Measurements from ENCODE around the gene SENP6. TPM values are rescaled to one million over a fixed set of nuclear protein-coding genes. Genes with fewer than 3 reads are reported as not detected.

Gene SENP6
- total RNA-seq, 1 experiment from 2014 or later: 93.6 TPM

DNA sequence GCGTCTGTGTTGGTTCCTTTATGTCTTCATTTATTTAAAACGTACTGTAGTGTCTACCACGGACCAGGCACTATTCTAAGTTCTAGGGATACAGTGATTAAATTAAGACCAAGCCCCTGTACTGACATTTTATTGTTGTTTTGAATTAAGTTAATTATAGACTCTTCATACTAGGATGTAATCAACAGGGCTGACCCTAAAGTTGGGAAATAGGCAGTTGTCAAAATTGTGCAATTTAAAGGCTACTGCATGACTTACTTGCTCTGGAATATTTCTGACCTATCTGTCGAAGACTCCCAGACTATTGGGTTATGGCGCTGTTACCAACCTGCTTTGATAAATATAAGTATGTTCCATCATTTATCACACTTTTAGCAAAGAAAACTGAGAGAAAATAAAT, 154.0 kb downstream of the SENP6 start:
- Mint-ChIP-seq H3K9me3 (ENCODE audit: low read depth, unreplicated experiment) (no peaks in the 10 kb centered on the region), H3K4me1 (ENCODE audit: low read depth, unreplicated experiment) (peaks cover 33% of the 10 kb centered on the region), H3K27me3 (ENCODE audit: unreplicated experiment) (no peaks in the 10 kb centered on the region), H3K27ac (ENCODE audit: unreplicated experiment) (peak overlapping the region; percentile 42), H3K4me3 (ENCODE audit: low read depth, unreplicated experiment) (no peak overlapping the region), H3K36me3 (ENCODE audit: insufficient read depth, unreplicated experiment) (peaks cover 41% of the 10 kb centered on the region)
- CTCF ChIA-PET: no interaction called here
- TF ChIP-seq, protein P1, sequence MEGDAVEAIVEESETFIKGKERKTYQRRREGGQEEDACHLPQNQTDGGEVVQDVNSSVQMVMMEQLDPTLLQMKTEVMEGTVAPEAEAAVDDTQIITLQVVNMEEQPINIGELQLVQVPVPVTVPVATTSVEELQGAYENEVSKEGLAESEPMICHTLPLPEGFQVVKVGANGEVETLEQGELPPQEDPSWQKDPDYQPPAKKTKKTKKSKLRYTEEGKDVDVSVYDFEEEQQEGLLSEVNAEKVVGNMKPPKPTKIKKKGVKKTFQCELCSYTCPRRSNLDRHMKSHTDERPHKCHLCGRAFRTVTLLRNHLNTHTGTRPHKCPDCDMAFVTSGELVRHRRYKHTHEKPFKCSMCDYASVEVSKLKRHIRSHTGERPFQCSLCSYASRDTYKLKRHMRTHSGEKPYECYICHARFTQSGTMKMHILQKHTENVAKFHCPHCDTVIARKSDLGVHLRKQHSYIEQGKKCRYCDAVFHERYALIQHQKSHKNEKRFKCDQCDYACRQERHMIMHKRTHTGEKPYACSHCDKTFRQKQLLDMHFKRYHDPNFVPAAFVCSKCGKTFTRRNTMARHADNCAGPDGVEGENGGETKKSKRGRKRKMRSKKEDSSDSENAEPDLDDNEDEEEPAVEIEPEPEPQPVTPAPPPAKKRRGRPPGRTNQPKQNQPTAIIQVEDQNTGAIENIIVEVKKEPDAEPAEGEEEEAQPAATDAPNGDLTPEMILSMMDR (IDR thresholded peaks at IDR 0.05; ENCODE audit: unreplicated experiment): no peak
- DNase-seq: no peak
- no TSS peak for BruUV-seq (replicated peaks)
- intact Hi-C loops (cut with micrococcal nuclease; ENCODE audit: unreplicated experiment): no loop called here

DNA sequence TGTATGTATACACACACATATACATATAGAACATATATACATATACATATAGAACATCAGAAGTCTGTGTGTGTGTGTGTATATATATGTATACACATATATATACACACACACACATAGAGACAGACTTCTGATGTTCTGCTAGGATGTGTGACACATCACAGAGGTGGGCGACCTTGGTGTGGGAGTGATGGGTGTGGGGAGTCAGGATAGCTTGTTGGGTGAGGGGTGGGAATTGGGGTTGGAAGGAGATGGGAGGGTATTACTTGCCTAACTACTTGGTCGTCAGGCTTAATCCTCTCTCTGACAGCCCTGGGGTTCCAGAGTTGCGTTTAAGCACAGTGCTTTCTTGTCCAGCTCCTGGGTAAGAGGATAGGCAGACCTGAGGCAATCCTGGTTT, 155.6 kb downstream of the SENP6 start:
- no peaks in the 10 kb centered on the region for H3K27me3 Mint-ChIP-seq (ENCODE audit: unreplicated experiment)
- TF ChIP-seq, protein P1 (IDR thresholded peaks at IDR 0.05; ENCODE audit: unreplicated experiment): no peak
- no peak for DNase-seq
- peak overlapping the region; percentile 50 for H3K27ac Mint-ChIP-seq (ENCODE audit: unreplicated experiment)
- peaks cover 49% of the 10 kb centered on the region for H3K4me1 Mint-ChIP-seq (ENCODE audit: low read depth, unreplicated experiment)
- CTCF ChIA-PET: no interaction called here
- intact Hi-C loops (cut with micrococcal nuclease; ENCODE audit: unreplicated experiment): no loop called here
- peaks cover 25% of the 10 kb centered on the region for H3K36me3 Mint-ChIP-seq (ENCODE audit: insufficient read depth, unreplicated experiment)
- H3K4me3 Mint-ChIP-seq (ENCODE audit: low read depth, unreplicated experiment): no peak overlapping the region
- no TSS peak for BruUV-seq (replicated peaks)
- no peaks in the 10 kb centered on the region for H3K9me3 Mint-ChIP-seq (ENCODE audit: low read depth, unreplicated experiment)

DNA sequence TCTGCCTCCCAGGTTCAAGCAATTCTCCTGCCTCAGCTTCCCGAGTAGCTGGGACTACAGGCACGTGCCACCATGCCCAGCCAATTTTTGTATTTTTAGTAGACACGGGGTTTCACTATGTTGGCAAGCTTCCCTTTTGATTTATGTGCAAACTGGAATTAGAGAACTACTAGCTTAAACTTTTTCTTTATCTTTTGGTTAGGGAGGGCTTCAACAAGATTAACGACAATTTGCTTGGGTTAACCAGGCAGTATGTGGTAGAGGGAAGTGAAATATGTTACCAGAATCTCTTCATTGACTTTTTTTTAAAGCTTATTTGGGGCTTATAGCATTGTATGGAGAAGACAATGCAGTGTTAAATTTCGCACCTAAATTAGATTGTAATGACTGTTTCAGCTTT, 156.4 kb downstream of the SENP6 start:
- no peak for DNase-seq
- peaks cover 22% of the 10 kb centered on the region for H3K36me3 Mint-ChIP-seq (ENCODE audit: insufficient read depth, unreplicated experiment)
- CTCF ChIA-PET: interaction anchor here (0.6 to 0.7 kb wide), 3 partner anchors 90 to 1110 kb away, joined by 3 to 6 read pairs (median 4); no protein-coding TSS in a partner anchor
- peaks cover 51% of the 10 kb centered on the region for H3K4me1 Mint-ChIP-seq (ENCODE audit: low read depth, unreplicated experiment)
- intact Hi-C loops (cut with micrococcal nuclease; ENCODE audit: unreplicated experiment): no loop called here
- peak overlapping the region; percentile 50 for H3K27ac Mint-ChIP-seq (ENCODE audit: unreplicated experiment)
- no peaks in the 10 kb centered on the region for H3K9me3 Mint-ChIP-seq (ENCODE audit: low read depth, unreplicated experiment)
- no TSS peak for BruUV-seq (replicated peaks)
- no peaks in the 10 kb centered on the region for H3K27me3 Mint-ChIP-seq (ENCODE audit: unreplicated experiment)
- H3K4me3 Mint-ChIP-seq (ENCODE audit: low read depth, unreplicated experiment): no peak overlapping the region
- TF ChIP-seq, protein P1 (IDR thresholded peaks at IDR 0.05; ENCODE audit: unreplicated experiment): no peak

DNA sequence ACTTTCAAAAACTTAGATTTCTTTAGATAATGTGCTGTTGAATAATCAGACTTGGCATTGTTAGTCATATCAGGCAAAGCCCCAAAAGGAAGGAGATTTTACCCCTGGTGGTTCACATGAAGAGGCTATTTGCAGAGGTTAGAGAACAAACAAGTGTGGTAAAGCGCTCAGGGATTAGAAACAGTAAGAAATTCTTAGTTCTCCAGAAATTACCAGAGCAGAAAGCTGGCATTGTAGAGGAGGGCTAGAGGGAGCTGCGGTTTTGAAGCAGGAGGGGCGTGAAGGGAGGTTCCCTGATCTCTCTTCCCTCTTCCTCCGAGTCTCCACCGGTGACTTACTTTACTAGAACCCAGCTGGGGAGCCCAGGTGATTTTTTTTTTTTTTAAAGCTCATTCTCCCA, 157.5 kb downstream of the SENP6 start:
- H3K4me3 Mint-ChIP-seq (ENCODE audit: low read depth, unreplicated experiment): peak overlapping the region; percentile 16
- H3K27ac Mint-ChIP-seq (ENCODE audit: unreplicated experiment): peak overlapping the region; percentile 17

More for the DNA sequence above, 157.5 kb downstream of the SENP6 start:
- BruUV-seq (replicated peaks): no TSS peak
- Mint-ChIP-seq H3K4me1 (ENCODE audit: low read depth, unreplicated experiment) (peaks cover 56% of the 10 kb centered on the region), H3K27me3 (ENCODE audit: unreplicated experiment) (no peaks in the 10 kb centered on the region), H3K36me3 (ENCODE audit: insufficient read depth, unreplicated experiment) (peaks cover 16% of the 10 kb centered on the region), H3K9me3 (ENCODE audit: low read depth, unreplicated experiment) (no peaks in the 10 kb centered on the region)
- intact Hi-C loops (cut with micrococcal nuclease; ENCODE audit: unreplicated experiment): no loop called here
- CTCF ChIA-PET: no interaction called here
- DNase-seq: peak; percentile 35
- TF ChIP-seq, protein P1 (IDR thresholded peaks at IDR 0.05; ENCODE audit: unreplicated experiment): no peak

Measured in Calu3 (cell line).